Colonic mucosa (tissue), 4 donors: ENCODE results near the gene SCN5A. TPM values are rescaled to one million over a fixed set of nuclear protein-coding genes. Genes with fewer than 3 reads are reported as not detected.
"Not testable (repeated sequence)": the region's sequence is repeated elsewhere in the genome, so short reads cannot be mapped to it uniquely, and the experiment has no call there.

ENCODE experiments used
- DNase-seq: peaks from one replicate; pipeline ENCODE4 v3.0.0-alpha.2; 2020
- H3K27ac ChIP-seq: fragments of 200-600 bp; one replicate; pipeline ENCODE4 v1.8.0; 2021
- H3K27me3 ChIP-seq: fragments of 200-600 bp; one replicate; pipeline ENCODE4 v1.8.0; 2021
- H3K36me3 ChIP-seq: fragments of 200-600 bp; one replicate; pipeline ENCODE4 v1.8.0; 2021
- H3K4me1 ChIP-seq: fragments of 200-600 bp; one replicate; pipeline ENCODE4 v1.8.0; 2021; ENCODE audit warnings: mild to moderate bottlenecking
- H3K4me3 ChIP-seq: fragments of 200-600 bp; one replicate; pipeline ENCODE4 v1.8.0; 2021
- H3K9ac ChIP-seq, 2 donors: one replicate each; pipeline ENCODE4 v1.7.0; 2013; ENCODE audit warnings: control low read depth in 2 of 2, low read depth in 2 of 2, low read length in 2 of 2
- H3K9me3 ChIP-seq: fragments of 200-600 bp; one replicate; pipeline ENCODE4 v1.8.0; 2021
- intact Hi-C: fragments of 100-400 bp; cut with DNase I; formaldehyde crosslinking; loops from one replicate; pipeline ENCODE4 v1.14.1; 2022
- total RNA-seq, 2 donors: library from RNA; stranded (reverse); fragmentation: NEBNext Ultra II Directional in 1 of 2; extraction: Animal tissue kit (Norgen Biotek cat#: 25700) in 1 of 2; gene quantifications; one replicate each; pipeline ENCODE4 v1.2.1, GENCODE V29; 2021
- TF ChIP-seq, protein P1 (sequence below): fragments of 200-600 bp; IDR thresholded peaks from one replicate; pipeline ENCODE4 v1.8.0; 2022; ENCODE audit warnings: antibody characterized with exemption, mild to moderate bottlenecking
- donor health status: healthy.
- donor health status: DM: no; HTN: no; CAD: no.
- donor health status: DM: no; HTN: no; CAD: no.

SCN5A gene
- total RNA-seq, 2 donors from 2014 or later = 0.32 to 0.45 TPM

DNA sequence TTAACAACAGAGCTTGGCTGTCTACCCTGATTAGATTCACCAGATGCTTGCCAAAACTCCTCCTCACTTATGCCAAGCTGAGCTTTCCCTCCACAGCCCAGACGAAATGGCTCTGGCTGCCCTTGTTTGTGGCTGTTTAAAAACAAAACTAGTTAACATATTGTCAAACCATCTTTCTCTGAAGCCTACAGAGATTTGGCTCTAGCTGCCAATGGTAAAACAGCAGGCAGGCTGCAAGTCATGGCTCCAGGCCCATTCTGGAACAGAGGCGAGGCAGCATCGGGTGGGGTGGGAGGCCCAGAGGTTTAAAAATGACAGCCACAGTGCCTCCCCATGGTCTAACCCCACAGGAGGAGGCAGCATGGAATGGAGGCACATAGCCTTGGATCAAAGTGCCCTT is 75.9 kb downstream of the SCN5A start:
- Histone ChIP-seq H3K27me3 (no peaks in the 10 kb centered on the region), H3K4me3 (no peak overlapping the region), H3K9ac (no peak overlapping the region), H3K9me3 (no peaks in the 10 kb centered on the region), H3K27ac (no peak overlapping the region), H3K36me3 (no peaks in the 10 kb centered on the region), H3K4me1 (no peaks in the 10 kb centered on the region)
- intact Hi-C loops = no loop called here
- no peak for DNase-seq
- TF ChIP-seq, protein P1, sequence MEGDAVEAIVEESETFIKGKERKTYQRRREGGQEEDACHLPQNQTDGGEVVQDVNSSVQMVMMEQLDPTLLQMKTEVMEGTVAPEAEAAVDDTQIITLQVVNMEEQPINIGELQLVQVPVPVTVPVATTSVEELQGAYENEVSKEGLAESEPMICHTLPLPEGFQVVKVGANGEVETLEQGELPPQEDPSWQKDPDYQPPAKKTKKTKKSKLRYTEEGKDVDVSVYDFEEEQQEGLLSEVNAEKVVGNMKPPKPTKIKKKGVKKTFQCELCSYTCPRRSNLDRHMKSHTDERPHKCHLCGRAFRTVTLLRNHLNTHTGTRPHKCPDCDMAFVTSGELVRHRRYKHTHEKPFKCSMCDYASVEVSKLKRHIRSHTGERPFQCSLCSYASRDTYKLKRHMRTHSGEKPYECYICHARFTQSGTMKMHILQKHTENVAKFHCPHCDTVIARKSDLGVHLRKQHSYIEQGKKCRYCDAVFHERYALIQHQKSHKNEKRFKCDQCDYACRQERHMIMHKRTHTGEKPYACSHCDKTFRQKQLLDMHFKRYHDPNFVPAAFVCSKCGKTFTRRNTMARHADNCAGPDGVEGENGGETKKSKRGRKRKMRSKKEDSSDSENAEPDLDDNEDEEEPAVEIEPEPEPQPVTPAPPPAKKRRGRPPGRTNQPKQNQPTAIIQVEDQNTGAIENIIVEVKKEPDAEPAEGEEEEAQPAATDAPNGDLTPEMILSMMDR = no peak

DNA sequence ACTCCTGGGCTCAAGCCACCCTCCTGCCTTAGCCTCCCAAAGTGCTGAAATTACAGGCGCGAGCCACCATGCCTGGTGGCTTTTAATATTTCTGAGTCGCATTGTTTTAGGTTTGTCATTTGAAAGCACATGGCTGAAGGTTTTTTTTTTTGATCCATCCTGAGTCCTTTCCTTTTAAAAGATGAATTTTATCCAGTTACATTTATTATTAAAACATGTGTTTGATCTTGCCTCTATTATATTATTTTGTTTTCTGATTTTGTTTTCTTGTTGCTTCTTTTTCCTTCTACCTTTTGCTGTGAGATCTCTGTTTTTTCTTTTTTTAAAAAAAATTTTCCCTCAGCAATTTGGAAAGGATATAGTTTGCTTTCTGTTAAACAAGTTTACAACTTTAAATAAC is 76.4 kb downstream of the SCN5A start:
- Histone ChIP-seq H3K4me3 (no peak overlapping the region), H3K36me3 (no peaks in the 10 kb centered on the region), H3K9me3 (no peaks in the 10 kb centered on the region), H3K27ac (no peak overlapping the region), H3K9ac (no peak overlapping the region), H3K27me3 (no peaks in the 10 kb centered on the region), H3K4me1 (no peaks in the 10 kb centered on the region)
- intact Hi-C loops = no loop called here
- TF ChIP-seq, protein P1 = no peak
- no peak for DNase-seq

DNA sequence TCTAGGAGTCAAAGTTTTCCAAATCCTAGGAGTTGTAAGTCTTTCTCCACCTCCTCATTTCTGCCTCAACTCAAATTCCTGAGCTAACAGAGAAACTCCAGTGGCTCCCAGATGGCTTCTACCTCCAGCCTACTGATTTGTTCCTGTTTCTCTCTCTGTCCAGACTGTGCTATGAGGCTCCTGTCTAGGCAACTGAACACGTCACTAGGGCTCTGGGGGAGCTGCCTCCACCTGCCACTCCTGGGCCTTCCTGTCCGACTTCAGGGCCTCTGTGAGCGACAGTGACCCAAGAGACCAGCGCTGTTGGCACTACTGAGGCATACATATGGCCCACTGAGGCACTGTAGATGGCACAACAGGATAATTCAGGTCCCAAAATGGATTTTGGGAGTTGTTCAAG is 82.0 kb downstream of the SCN5A start:
- H3K9ac ChIP-seq = no peak overlapping the region
- TF ChIP-seq, protein P1 = no peak
- H3K9me3 ChIP-seq = no peaks in the 10 kb centered on the region
- no peaks in the 10 kb centered on the region for H3K36me3 ChIP-seq
- H3K27me3 ChIP-seq = no peaks in the 10 kb centered on the region
- no peak overlapping the region for H3K4me3 ChIP-seq
- no peaks in the 10 kb centered on the region for H3K4me1 ChIP-seq
- intact Hi-C loops = no loop called here
- no peak for DNase-seq
- H3K27ac ChIP-seq = no peak overlapping the region

DNA sequence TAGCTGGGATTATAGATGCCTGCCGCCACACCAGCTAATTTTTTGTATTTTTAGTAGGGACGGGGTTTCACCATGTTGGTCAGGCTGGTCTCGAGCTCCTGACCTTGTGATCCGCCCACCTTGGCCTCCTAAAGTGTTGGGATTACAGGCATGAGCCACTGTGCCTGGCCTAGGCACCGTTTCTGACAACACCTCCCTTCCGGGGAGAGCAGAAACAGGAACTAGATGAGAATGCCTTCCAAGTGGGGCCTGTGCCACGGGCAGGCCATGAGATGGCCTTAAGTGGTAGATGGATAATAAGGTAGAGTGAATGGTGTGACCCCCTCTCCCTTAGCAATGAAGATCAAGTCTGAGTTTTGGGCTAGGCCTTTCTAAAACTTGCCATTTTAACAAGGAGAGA is 82.7 kb downstream of the SCN5A start:
- DNase-seq = not testable (repeated sequence)

DNA sequence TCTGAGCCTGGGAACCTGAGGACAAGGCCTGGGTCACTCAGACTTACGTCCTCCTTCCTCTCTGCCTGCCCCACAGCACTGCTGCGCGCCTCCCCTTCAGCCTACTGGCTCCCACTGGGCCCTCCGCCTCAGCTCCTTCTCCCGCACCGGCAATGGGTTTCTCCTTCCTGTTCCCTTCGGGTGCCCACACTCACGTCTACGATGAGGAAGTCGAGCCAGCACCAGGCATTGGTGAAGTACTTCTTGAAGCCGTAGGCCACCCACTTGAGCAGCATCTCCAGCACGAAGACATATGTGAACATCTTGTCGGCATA is 83.3 kb downstream of the SCN5A start:
- Histone ChIP-seq H3K4me3 (no peak overlapping the region), H3K36me3 (no peaks in the 10 kb centered on the region), H3K9ac (no peak overlapping the region), H3K9me3 (no peaks in the 10 kb centered on the region), H3K27me3 (no peaks in the 10 kb centered on the region), H3K27ac (no peak overlapping the region), H3K4me1 (no peaks in the 10 kb centered on the region)
- intact Hi-C loops = no loop called here
- TF ChIP-seq, protein P1 = no peak
- no peak for DNase-seq

More for the DNA sequence above, 82.7 kb downstream of the SCN5A start:
- H3K9ac ChIP-seq, H3K27ac ChIP-seq, H3K9me3 ChIP-seq, H3K36me3 ChIP-seq, H3K4me3 ChIP-seq, intact Hi-C loops, H3K27me3 ChIP-seq, H3K4me1 ChIP-seq: not testable (repeated sequence)

DNA sequence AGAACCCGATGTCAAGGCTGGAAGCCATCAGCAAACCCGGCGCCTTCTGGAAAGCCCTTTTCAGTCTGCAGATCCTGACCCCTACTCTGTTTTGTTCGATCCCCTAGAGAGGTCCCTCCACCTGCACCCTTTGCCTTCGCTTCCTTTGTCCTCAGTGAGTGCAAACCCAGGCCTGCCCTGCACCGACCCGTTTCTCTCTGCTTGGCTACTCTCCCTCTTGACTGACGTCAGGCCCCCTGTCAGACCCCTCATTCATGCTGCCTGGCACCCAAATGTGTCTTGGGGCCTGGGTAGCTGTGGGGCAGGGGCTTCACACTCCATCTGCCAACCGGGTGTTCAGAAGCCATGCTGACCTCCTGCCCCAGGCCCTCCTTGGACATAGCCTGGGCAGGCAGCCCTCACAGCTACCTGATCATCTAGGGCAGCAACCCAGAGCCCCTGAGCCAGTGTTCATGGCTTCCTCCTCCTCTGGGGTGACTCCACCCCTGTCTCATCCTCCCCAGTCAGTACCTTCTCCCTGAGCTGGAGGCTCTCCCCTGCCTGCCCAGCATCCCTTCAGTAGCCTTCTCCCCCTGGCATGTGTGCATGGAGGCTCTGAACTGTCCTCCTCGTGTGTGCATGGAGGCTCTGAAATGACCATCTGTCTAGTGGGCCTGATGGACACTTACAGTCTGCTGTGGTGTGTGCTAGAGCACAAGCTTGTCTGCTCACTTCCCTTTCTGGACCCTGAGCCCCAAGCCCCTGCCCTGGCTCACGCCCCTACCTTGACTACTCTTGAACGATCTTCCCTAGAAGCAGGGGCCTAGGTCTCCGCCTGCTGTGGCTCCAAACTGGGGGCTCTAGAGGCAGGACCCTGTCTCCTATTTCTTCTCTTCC is 83.9 kb downstream of the SCN5A start:
- no peak overlapping the region for H3K4me3 ChIP-seq
- no peaks in the 10 kb centered on the region for H3K27me3 ChIP-seq
- no peak for DNase-seq
- no peak overlapping the region for H3K9ac ChIP-seq
- TF ChIP-seq, protein P1 = no peak
- no peak overlapping the region for H3K27ac ChIP-seq
- no peaks in the 10 kb centered on the region for H3K9me3 ChIP-seq
- intact Hi-C loops = no loop called here
- H3K36me3 ChIP-seq = no peaks in the 10 kb centered on the region
- no peaks in the 10 kb centered on the region for H3K4me1 ChIP-seq
